GM13977 (cell line): ENCODE measurements around the gene LLGL1.

ENCODE experiments used
- DNase-seq: peaks from one replicate; pipeline ENCODE4 v3.0.0; 2012; ENCODE audit warnings: low spot score
- CTCF ChIP-seq: IDR thresholded peaks from 2 replicates; pipeline ENCODE4 v1.5.1; 2012; ENCODE audit warnings: mild to moderate bottlenecking, control low read depth; ENCODE audit not compliant: insufficient read depth; ENCODE audit errors: extremely low read depth, missing control alignments
- in situ Hi-C: fragments of 300-500 bp; cut with MboI; formaldehyde crosslinking; loops from one replicate; pipeline ENCODE4 v1.12.0; 2022; ENCODE audit warnings: low sequenced_read_pairs, low pct_unique_long_range_greater_than_20kb, mixed read lengths, inconsistent platforms; ENCODE audit not compliant: unreplicated experiment

The LLGL1 gene

GRCh38 chr17:18225121-18225641, at the start of gene LLGL1:
TSS of gene LLGL1 (plus strand) at chr17:18225635. CDS start at chr17:18225683, 48 bp downstream.
- no peak for TF ChIP-seq CTCF
- in situ Hi-C loops = no loop called here
- DNase-seq = peak; percentile 100

- TF ChIP-seq CTCF = no peak
- in situ Hi-C loops = no loop called here
- DNase-seq = no peak
Measured at GRCh38 chr17:18176176-18176575, 49.3 kb upstream of the LLGL1 start.

- TF ChIP-seq CTCF = no peak
- no peak for DNase-seq
- in situ Hi-C loops = no loop called here
Measured at GRCh38 chr17:18177133-18177532, 48.3 kb upstream of the LLGL1 start.

GRCh38 chr17:18177722-18178121, 47.7 kb upstream of the LLGL1 start:
- in situ Hi-C loops = no loop called here
- no peak for TF ChIP-seq CTCF
- DNase-seq = no peak

- in situ Hi-C loops = no loop called here
- DNase-seq = no peak
- no peak for TF ChIP-seq CTCF
Measured at GRCh38 chr17:18179196-18179595, 46.2 kb upstream of the LLGL1 start.

- in situ Hi-C loops = no loop called here
- no peak for DNase-seq
- no peak for TF ChIP-seq CTCF
Measured at GRCh38 chr17:18179804-18180203, 45.6 kb upstream of the LLGL1 start.

- in situ Hi-C loops = no loop called here
- TF ChIP-seq CTCF = no peak
Measured at GRCh38 chr17:18181358-18181757, 44.1 kb upstream of the LLGL1 start.

More at GRCh38 chr17:18181358-18181757, 44.1 kb upstream of the LLGL1 start:
- DNase-seq = no peak
